HepG2 (cell line): ENCODE measurements around the gene CUL4A.

Experiments used
- SMC3 ChIP-seq: IDR thresholded peaks from 2 replicates; pipeline ENCODE4 v1.6.1; 2011; ENCODE audit warnings: low read length, improper control_type of control experiment
- ZFP37 ChIP-seq: sonication (generic); formaldehyde crosslinking; IDR thresholded peaks from 2 replicates; pipeline ENCODE4 v1.4.0; 2020; ENCODE audit warnings: missing genetic modification reagents, borderline replicate concordance
- ZNF558 ChIP-seq: sonication (generic); formaldehyde crosslinking; IDR thresholded peaks from 2 replicates; pipeline ENCODE4 v1.9.0; 2022; ENCODE audit warnings: mild to moderate bottlenecking, missing genetic modification reagents, borderline replicate concordance
- ZNF639 ChIP-seq: conservative IDR thresholded peaks from 2 replicates; pipeline ENCODE4 v1.6.1; 2018; ENCODE audit warnings: missing genetic modification reagents
- ZNF841 ChIP-seq: sonication (generic); formaldehyde crosslinking; IDR thresholded peaks from 2 replicates; pipeline ENCODE4 v1.8.1; 2023; ENCODE audit warnings: missing genetic modification reagents, borderline replicate concordance

GRCh38 chr13:113208421-113209335 is 735 bp upstream of the CUL4A start, which contains the start of gene PCID2:
- TF ChIP-seq SMC3 = no peak
- peak; percentile 99 for TF ChIP-seq ZNF639
- TF ChIP-seq ZNF841 = no peak
- TF ChIP-seq ZFP37 (CRISPR knock-in tag) = no peak
- no peak for TF ChIP-seq ZNF558 (CRISPR knock-in tag)
